HEK293 (cell line): ENCODE data around the gene CNIH3.

Experiments used
- FEZF1 ChIP-seq: fragments of 450-650 bp; formaldehyde crosslinking; IDR thresholded peaks from 2 replicates; pipeline ENCODE4 v1.5.1; 2016; ENCODE audit warnings: missing biosample characterization, missing genetic modification characterization
- GLIS2 ChIP-seq: fragments of 450-650 bp; formaldehyde crosslinking; IDR thresholded peaks from 2 replicates; pipeline ENCODE4 v1.5.1; 2016; ENCODE audit warnings: missing biosample characterization, missing genetic modification characterization
- INSM2 ChIP-seq: fragments of 450-650 bp; formaldehyde crosslinking; IDR thresholded peaks from 2 replicates; pipeline ENCODE4 v1.5.1; 2016; ENCODE audit warnings: missing biosample characterization, missing genetic modification characterization
- KLF9 ChIP-seq: fragments of 450-650 bp; formaldehyde crosslinking; IDR thresholded peaks from 2 replicates; pipeline ENCODE4 v1.5.1; 2016; ENCODE audit warnings: missing biosample characterization, missing genetic modification characterization, low read depth
- MZF1 ChIP-seq: fragments of 450-650 bp; formaldehyde crosslinking; IDR thresholded peaks from 2 replicates; pipeline ENCODE4 v1.5.1; 2017; ENCODE audit warnings: missing biosample characterization, missing genetic modification characterization, borderline replicate concordance
- SP3 ChIP-seq: fragments of 450-650 bp; formaldehyde crosslinking; IDR thresholded peaks from 2 replicates; pipeline ENCODE4 v1.5.1; 2016; ENCODE audit warnings: missing biosample characterization, missing genetic modification characterization
- TCF7L2 ChIP-seq: IDR thresholded peaks from 2 replicates; pipeline ENCODE4 v1.6.1; 2011; ENCODE audit warnings: low read depth, mild to moderate bottlenecking, inconsistent platforms, low read length, moderate library complexity, borderline replicate concordance
- ZBTB48 ChIP-seq: fragments of 450-650 bp; formaldehyde crosslinking; IDR thresholded peaks from 2 replicates; pipeline ENCODE4 v1.5.1; 2016; ENCODE audit warnings: missing biosample characterization, missing genetic modification characterization
- ZFP41 ChIP-seq: fragments of 450-650 bp; formaldehyde crosslinking; IDR thresholded peaks from 2 replicates; pipeline ENCODE4 v1.5.1; 2016; ENCODE audit warnings: missing biosample characterization, missing genetic modification characterization, borderline replicate concordance
- ZFP69B ChIP-seq: fragments of 450-650 bp; formaldehyde crosslinking; IDR thresholded peaks from 2 replicates; pipeline ENCODE4 v1.5.1; 2016; ENCODE audit warnings: missing biosample characterization, missing genetic modification characterization
- ZNF140 ChIP-seq: fragments of 450-650 bp; formaldehyde crosslinking; IDR thresholded peaks from 2 replicates; pipeline ENCODE4 v1.5.1; 2016; ENCODE audit warnings: missing biosample characterization, missing genetic modification characterization
- ZNF155 ChIP-seq: fragments of 450-650 bp; formaldehyde crosslinking; IDR thresholded peaks from 2 replicates; pipeline ENCODE4 v1.5.1; 2016; ENCODE audit warnings: missing biosample characterization, missing genetic modification characterization
- ZNF174 ChIP-seq: fragments of 450-650 bp; formaldehyde crosslinking; IDR thresholded peaks from 2 replicates; pipeline ENCODE4 v1.5.0; 2017; ENCODE audit warnings: missing biosample characterization, mild to moderate bottlenecking, missing genetic modification characterization
- ZNF2 ChIP-seq: fragments of 450-650 bp; formaldehyde crosslinking; IDR thresholded peaks from 2 replicates; pipeline ENCODE4 v1.5.1; 2016; ENCODE audit warnings: missing biosample characterization, missing genetic modification characterization
- ZNF223 ChIP-seq: fragments of 450-650 bp; formaldehyde crosslinking; IDR thresholded peaks from 2 replicates; pipeline ENCODE4 v1.5.1; 2016; ENCODE audit warnings: missing biosample characterization, missing genetic modification characterization
- ZNF266 ChIP-seq: fragments of 450-650 bp; formaldehyde crosslinking; IDR thresholded peaks from 2 replicates; pipeline ENCODE4 v1.5.1; 2016; ENCODE audit warnings: missing biosample characterization, missing genetic modification characterization, low read depth
- ZNF274 ChIP-seq, 2 experiments: fragments of 200-500 bp in 1 of 2; fragments of 450-650 bp in 1 of 2; sonication (Bioruptor generic) in 1 of 2; formaldehyde crosslinking in 1 of 2; IDR thresholded peaks; 2 replicates each; pipeline versions ENCODE4 v1.5.1 to v1.6.1; 2014 to 2016; ENCODE audit warnings: borderline replicate concordance in 1 of 2, inconsistent platforms in 1 of 2, low read length in 1 of 2, missing biosample characterization in 1 of 2, missing genetic modification characterization in 1 of 2
- ZNF354C ChIP-seq: fragments of 450-650 bp; formaldehyde crosslinking; IDR thresholded peaks from 2 replicates; pipeline ENCODE4 v1.5.1; 2016; ENCODE audit warnings: missing biosample characterization, missing genetic modification characterization, low read depth, borderline replicate concordance
- ZNF362 ChIP-seq: fragments of 450-650 bp; formaldehyde crosslinking; IDR thresholded peaks from 2 replicates; pipeline ENCODE4 v1.5.1; 2016; ENCODE audit warnings: missing biosample characterization, missing genetic modification characterization
- ZNF530 ChIP-seq: fragments of 450-650 bp; formaldehyde crosslinking; IDR thresholded peaks from 2 replicates; pipeline ENCODE4 v1.5.1; 2016; ENCODE audit warnings: low read depth, missing biosample characterization, missing genetic modification characterization
- ZNF544 ChIP-seq: fragments of 450-650 bp; formaldehyde crosslinking; IDR thresholded peaks from 2 replicates; pipeline ENCODE4 v1.5.0; 2017; ENCODE audit warnings: missing biosample characterization, missing genetic modification characterization
- ZNF610 ChIP-seq: fragments of 450-650 bp; formaldehyde crosslinking; IDR thresholded peaks from 2 replicates; pipeline ENCODE4 v1.5.1; 2016; ENCODE audit warnings: missing biosample characterization, missing genetic modification characterization, borderline replicate concordance
- ZNF626 ChIP-seq: fragments of 450-650 bp; sonication (Bioruptor Pico); formaldehyde crosslinking; IDR thresholded peaks from 2 replicates; pipeline ENCODE4 v1.5.1; 2018; ENCODE audit warnings: missing biosample characterization, missing genetic modification characterization, inconsistent platforms
- ZNF654 ChIP-seq: fragments of 450-650 bp; formaldehyde crosslinking; IDR thresholded peaks from 2 replicates; pipeline ENCODE4 v1.5.1; 2016; ENCODE audit warnings: low read depth, missing biosample characterization, missing genetic modification characterization
- ZNF701 ChIP-seq: fragments of 450-650 bp; formaldehyde crosslinking; IDR thresholded peaks from 2 replicates; pipeline ENCODE4 v1.5.1; 2016; ENCODE audit warnings: missing biosample characterization, missing genetic modification characterization
- ZNF776 ChIP-seq: fragments of 450-650 bp; formaldehyde crosslinking; IDR thresholded peaks from 2 replicates; pipeline ENCODE4 v1.5.0; 2017; ENCODE audit warnings: missing biosample characterization, missing genetic modification characterization, borderline replicate concordance
- ZNF791 ChIP-seq: fragments of 450-650 bp; formaldehyde crosslinking; IDR thresholded peaks from 2 replicates; pipeline ENCODE4 v1.5.1; 2016; ENCODE audit warnings: missing biosample characterization, missing genetic modification characterization
- ZSCAN23 ChIP-seq: fragments of 450-650 bp; formaldehyde crosslinking; IDR thresholded peaks from 2 replicates; pipeline ENCODE4 v1.5.1; 2016; ENCODE audit warnings: missing biosample characterization, missing genetic modification characterization
- TF ChIP-seq, protein P1 (sequence below): fragments of 450-650 bp; formaldehyde crosslinking; IDR thresholded peaks from 2 replicates; pipeline ENCODE4 v1.5.1; 2016; ENCODE audit warnings: missing biosample characterization, missing genetic modification characterization
- TF ChIP-seq, protein P2 (sequence below): fragments of 450-650 bp; formaldehyde crosslinking; IDR thresholded peaks from 2 replicates; pipeline ENCODE4 v1.5.1; 2016; ENCODE audit warnings: missing biosample characterization, missing genetic modification characterization
- TF ChIP-seq, protein P3 (sequence below): IDR thresholded peaks from 2 replicates; pipeline ENCODE4 v1.6.1; 2011; ENCODE audit warnings: mild to moderate bottlenecking, low read depth, low read length, borderline replicate concordance
- TF ChIP-seq, protein P4 (sequence below): fragments of 450-650 bp; formaldehyde crosslinking; IDR thresholded peaks from 2 replicates; pipeline ENCODE4 v1.5.1; 2016; ENCODE audit warnings: missing biosample characterization, missing genetic modification characterization

The CNIH3 gene

DNA sequence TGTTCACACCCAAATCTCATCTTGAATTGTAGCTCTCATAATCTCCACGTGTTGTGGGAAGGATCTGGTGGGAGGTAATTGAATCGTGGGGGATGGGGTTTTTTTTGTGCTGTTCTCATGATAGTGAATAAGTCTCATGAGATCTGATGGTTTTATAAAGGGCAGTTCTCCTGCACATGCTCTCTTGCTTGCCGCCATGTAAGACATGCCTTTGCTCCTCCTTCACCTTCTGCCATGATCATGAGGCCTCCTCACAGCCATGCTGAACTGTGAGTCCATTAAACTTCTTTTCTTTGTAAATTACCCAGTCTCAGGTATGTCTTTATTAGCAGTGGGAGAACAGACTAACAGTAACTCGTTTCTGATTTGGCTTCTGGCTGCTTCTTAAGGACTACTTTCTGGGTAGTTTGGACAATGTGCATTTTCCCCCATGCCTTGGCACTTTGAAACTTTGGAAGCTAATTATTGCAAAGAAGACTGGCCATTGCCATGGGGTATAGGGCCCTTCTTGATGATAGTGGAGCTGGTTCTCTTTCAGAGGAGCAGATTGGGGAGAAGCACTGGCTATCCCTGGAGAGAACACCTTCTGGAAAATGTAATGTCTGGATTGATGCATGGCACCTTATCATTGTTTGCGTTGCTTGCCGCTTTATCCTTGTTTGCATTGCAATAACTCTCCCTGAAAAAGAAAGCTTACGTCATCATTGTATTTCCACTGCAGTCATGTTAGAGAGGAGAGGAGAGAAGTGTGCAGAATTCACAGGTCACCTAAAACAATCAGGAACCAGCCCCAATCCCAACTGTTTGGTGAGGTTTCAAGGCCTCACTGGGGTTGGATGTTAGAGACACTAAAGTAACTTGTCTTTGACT, 5.9 kb downstream of the CNIH3 start (continued):
- TF ChIP-seq, protein P1, sequence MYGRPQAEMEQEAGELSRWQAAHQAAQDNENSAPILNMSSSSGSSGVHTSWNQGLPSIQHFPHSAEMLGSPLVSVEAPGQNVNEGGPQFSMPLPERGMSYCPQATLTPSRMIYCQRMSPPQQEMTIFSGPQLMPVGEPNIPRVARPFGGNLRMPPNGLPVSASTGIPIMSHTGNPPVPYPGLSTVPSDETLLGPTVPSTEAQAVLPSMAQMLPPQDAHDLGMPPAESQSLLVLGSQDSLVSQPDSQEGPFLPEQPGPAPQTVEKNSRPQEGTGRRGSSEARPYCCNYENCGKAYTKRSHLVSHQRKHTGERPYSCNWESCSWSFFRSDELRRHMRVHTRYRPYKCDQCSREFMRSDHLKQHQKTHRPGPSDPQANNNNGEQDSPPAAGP (tag by site-specific recombination) = peak; percentile 86
- TF ChIP-seq ZNF544 (tag by site-specific recombination) = no peak
- no peak for TF ChIP-seq ZNF362 (tag by site-specific recombination)
- peak; percentile 90 for TF ChIP-seq ZBTB48
- TF ChIP-seq ZNF654 (tag by site-specific recombination) = no peak
- TF ChIP-seq ZNF140 = peak; percentile 25; the same call in 1 of the 2 replicates
- no peak for TF ChIP-seq ZNF174 (tag by site-specific recombination)
- peak; percentile 35; the same call in 1 of the 2 replicates for TF ChIP-seq MZF1 (tag by site-specific recombination)
- peak; percentile 66; the same call in 1 of the 2 replicates for TF ChIP-seq ZNF610 (tag by site-specific recombination)
- no peak for TF ChIP-seq ZNF530 (tag by site-specific recombination)
- TF ChIP-seq ZFP69B (tag by site-specific recombination) = peak; percentile 89
- TF ChIP-seq, protein P2, sequence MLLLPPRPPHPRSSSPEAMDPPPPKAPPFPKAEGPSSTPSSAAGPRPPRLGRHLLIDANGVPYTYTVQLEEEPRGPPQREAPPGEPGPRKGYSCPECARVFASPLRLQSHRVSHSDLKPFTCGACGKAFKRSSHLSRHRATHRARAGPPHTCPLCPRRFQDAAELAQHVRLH (tag by site-specific recombination) = peak; percentile 82
- TF ChIP-seq ZFP41 (tag by site-specific recombination) = no peak
- TF ChIP-seq ZNF791 = no peak
- TF ChIP-seq, protein P3, sequence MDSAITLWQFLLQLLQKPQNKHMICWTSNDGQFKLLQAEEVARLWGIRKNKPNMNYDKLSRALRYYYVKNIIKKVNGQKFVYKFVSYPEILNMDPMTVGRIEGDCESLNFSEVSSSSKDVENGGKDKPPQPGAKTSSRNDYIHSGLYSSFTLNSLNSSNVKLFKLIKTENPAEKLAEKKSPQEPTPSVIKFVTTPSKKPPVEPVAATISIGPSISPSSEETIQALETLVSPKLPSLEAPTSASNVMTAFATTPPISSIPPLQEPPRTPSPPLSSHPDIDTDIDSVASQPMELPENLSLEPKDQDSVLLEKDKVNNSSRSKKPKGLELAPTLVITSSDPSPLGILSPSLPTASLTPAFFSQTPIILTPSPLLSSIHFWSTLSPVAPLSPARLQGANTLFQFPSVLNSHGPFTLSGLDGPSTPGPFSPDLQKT = no peak
- TF ChIP-seq ZNF626 (tag by site-specific recombination) = peak; percentile 71; the same call in 1 of the 2 replicates
- TF ChIP-seq ZNF274 (IDR thresholded peaks at IDR 0.05; ENCODE audit: low read length) = no peak
- TF ChIP-seq ZNF274 (tag by site-specific recombination; IDR thresholded peaks at IDR 0.05; ENCODE audit: borderline replicate concordance) = no peak
- TF ChIP-seq ZSCAN23 (tag by site-specific recombination) = 0 out of 2 replicates have a peak, but pooled peaks have one; percentile 45
- peak; percentile 96 for TF ChIP-seq FEZF1
- no peak for TF ChIP-seq ZNF266 (tag by site-specific recombination)
- TF ChIP-seq, protein P4, sequence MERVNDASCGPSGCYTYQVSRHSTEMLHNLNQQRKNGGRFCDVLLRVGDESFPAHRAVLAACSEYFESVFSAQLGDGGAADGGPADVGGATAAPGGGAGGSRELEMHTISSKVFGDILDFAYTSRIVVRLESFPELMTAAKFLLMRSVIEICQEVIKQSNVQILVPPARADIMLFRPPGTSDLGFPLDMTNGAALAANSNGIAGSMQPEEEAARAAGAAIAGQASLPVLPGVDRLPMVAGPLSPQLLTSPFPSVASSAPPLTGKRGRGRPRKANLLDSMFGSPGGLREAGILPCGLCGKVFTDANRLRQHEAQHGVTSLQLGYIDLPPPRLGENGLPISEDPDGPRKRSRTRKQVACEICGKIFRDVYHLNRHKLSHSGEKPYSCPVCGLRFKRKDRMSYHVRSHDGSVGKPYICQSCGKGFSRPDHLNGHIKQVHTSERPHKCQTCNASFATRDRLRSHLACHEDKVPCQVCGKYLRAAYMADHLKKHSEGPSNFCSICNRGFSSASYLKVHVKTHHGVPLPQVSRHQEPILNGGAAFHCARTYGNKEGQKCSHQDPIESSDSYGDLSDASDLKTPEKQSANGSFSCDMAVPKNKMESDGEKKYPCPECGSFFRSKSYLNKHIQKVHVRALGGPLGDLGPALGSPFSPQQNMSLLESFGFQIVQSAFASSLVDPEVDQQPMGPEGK (tag by site-specific recombination) = peak; percentile 38; the same call in 1 of the 2 replicates
- no peak for TF ChIP-seq ZNF223 (tag by site-specific recombination)
- TF ChIP-seq GLIS2 = no peak
- TF ChIP-seq ZNF155 (tag by site-specific recombination) = no peak
- TF ChIP-seq TCF7L2 = no peak
- TF ChIP-seq ZNF2 (tag by site-specific recombination) = peak; percentile 81; the same call in 1 of the 2 replicates
- no peak; the same call in 1 of the 2 replicates for TF ChIP-seq ZNF354C
- no peak for TF ChIP-seq SP3
- TF ChIP-seq KLF9 (tag by site-specific recombination) = no peak
- TF ChIP-seq ZNF701 (tag by site-specific recombination) = no peak
- no peak for TF ChIP-seq ZNF776 (tag by site-specific recombination)
- peak; percentile 76; the same call in 1 of the 2 replicates for TF ChIP-seq INSM2 (tag by site-specific recombination)
